ENCODE measurements around the gene ABCC8.

ABCC8 gene

DNA sequence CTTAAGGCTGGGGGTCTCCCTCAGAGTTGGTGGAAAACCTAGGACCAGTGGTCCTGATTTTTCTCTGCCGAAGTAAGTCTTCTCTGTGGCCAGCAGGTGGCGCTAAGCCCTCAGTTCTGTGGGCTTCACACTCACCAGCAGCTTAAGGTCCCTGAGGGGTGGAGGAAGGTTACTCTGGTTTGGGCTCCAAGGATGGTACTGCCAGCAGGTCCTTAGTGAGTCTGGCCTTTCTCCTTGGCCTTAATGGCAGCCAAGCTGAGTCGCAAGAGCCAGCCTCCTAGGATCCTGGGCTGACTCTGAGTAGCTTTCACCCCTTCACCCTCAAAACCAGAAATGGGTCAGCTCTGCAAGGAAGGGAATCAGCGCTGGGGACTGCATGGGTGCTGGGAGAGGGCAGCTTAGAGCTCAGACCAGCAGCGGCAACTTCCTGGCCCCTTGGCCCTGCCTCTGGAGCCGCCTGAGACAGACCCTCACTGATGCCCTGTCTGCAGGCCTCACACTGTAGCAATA lies 92.6 kb downstream of the ABCC8 start:
- DNase-seq = peak; percentile 35

DNA sequence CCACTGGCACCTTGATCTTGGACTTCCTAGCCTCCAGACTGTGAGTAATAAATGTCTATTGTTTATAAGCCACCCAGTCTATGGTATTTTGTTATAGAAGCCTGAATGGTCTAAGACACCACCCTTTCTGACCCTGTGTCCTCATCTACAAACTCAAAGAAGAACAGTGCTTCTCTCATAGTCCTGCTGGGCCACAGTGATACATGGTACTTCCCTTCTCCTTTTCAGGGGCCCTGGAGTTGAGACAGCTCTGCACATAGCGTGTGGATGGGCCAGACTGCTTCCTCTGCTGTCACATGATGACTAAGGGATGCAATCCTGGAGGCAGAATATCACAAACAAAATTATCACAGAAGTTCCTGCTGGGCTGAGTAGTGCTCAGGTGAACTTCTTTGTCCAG lies 93.2 kb downstream of the ABCC8 start:
- no peak for DNase-seq

DNA sequence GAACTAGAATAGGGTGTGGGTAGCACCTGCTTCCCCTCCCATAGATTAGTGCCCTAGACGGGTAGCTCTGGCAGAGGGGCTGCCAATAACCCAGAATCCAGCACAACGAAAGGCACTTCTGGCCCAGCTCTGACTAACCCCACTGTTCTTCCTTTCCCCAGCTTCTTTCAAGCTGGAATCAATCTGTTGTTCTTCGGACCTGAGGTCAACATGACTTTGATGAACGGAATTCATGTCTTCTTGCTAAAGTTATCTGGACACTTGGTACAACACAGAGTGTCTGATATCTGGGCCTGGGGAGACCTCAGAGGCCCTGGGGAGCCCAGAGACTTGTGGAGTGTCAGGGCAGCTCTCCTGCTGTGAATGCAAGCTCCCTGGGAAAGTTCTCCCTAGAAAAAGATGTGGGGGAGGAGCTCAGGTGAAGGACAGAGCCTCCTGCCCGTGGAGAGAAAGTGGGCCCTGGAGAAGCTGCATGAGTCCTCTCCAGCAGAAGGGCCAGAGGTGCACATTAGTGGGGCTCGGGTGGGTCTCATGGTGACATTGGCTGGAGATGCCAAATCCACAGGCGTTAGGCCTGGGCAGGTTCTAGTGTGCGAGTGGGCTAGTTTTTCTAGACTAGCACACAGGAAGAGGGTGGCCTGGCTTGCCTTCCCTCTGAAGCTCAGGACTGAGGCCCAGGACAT lies 94.5 kb downstream of the ABCC8 start:
- no peak for DNase-seq

DNA sequence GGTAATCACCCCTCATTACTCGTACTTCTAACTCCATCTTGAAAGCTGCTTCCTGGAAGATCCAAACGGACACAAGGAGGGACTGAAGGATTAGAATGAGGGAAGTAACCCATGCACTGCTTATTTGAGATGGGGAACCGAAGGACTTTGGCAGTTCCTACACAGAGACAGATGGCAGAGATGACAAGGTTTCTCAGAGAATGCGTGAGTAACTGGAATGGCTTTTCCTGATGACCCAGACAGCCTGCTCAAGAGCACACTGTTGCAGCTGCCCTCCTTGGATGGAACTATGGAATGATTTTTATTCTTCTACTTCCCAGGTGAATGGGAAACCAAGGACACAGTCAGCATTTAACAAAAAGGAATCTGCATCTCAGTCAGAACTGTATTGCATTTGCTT lies 95.5 kb downstream of the ABCC8 start:
- DNase-seq = no peak

DNA sequence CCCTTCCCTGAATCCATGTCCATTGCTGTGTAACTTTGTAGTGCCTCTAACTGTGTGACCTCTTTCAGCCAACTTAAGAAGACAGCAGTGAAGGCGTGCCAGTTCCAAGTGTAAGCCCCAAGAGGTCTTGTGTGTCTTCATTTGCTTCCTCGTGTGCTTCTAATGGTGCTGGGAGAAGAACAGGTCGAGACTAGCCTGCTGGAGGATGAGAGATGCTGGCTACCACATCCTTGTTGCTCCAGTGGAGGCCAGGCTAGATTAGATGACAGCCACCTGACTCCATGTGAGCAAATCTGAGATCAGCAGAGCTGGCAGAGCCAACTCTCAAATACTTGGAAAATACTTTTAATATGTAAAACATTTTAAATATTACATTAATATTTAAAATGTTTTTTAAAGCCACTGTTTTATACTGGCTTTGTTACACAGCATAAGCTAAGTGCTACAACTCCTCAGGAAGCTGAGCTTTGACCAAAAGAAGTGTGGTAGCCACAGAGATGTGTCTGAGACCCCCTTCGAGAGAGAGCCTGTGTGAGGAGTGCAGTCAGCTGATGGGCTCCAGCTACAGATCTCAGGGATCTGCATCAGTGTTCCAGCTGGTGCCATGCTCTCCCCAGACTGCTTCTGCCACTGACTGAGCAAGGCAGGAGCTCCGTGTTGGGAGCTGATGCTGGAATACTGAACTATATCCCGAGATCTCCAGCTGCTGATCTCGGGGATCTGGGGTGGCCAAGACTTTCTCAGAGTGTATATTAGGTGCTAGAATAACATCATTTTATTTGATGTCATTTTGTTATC lies 97.1 kb downstream of the ABCC8 start:
- DNase-seq = no peak

DNA sequence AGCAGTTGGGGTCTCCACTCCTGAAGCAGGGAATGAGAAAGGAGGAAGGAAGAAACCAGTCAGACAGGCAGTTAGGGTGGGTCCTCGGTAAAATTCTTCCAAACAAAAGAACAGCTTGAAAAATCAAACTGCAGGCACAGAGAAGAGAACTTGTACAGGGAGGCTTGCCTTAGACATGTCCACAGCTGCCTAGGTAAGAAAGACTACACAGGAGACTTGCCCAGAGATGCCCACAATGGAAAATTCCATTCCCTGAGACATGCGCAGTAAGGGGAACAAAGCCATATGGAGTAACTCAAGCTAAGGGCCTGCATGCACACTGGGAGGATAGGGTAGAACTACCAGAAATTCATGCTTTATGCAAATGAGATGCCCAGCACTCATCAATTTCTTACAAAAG lies 98.0 kb downstream of the ABCC8 start:
- DNase-seq = no peak

DNA sequence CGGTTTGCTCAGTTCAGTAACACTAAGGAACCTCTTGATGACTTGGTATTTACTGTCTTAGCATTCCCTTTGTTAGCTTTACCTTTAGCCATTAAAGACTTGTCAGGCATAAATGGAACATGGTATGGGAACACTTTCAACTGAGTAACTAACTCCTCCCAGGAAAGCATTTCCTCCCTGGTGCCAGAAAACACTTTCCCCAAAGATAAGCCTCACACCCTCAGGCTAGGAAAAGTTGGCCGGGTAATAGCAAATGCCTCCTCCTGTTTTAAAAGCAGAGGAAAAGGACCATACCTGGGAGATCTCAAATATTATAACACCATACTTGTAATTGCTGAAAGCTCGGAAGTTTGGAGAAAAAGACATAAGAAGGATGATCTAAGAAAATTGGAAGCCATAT lies 100.2 kb downstream of the ABCC8 start:
- DNase-seq = no peak

DNA sequence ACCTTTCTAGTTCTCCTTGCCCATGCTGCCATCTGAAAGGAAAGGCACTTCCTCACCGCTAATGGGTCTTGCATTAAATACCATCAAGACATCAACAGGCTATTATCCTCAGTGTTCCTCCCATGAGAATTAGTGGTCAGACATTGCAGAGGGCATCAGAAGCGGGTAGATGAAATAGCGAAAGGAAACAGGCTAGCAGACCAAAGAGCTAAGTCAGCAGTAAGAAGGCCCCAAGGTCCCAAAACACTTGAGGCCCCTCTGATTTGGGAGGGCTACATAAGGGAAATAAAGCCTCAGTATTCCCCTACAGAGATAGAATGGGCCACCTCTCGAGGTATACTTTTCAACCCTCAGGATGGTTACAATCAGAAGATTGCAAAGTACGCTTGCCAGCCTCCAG lies 101.1 kb downstream of the ABCC8 start:
- no peak for DNase-seq

DNA sequence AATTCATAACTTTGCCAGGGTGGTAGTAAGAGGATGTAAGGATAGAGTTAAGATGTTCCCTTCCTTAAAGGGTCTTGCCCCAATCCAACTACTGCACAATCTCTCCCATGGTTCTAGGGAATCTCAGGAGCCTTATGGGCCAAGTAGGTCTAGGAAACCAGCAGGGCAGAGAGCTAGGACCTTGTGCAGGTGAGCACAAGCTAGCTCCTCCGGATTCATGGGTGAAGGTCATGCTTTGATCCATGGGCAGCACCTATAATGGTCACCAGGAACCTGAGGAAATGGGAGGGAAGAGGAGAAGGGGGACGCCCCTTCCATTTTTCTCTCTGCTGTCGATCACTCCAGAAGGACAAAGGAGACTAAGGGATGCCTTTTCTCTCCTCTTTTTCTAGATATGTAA lies 105.0 kb downstream of the ABCC8 start:
- no peak for DNase-seq

DNA sequence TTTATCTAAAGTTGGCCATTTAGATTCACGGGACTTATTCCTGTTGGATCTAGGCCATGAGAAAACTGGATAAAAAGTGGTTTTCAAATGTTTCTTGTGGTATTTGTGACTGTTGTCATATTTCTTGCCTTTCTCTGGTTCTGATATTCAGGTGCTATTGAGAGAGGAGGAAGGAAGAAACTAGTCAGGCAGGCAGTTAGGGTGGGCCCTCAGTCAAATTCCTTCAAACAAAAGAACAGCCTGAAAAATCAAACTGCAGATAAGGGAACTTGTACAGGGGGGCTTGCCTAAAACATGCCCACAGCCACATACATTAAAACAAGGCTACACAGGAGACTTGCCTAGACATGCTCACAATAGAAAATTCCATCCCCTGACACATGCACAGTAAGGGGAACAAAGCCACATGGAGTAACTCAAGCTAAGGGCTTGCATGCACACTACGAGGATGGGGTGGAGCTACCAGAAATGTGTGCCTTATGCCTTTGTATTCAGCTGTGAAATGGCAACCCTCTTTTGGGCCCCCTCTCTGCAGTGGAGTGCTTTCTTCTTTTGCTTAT lies 106.9 kb downstream of the ABCC8 start:
- no peak for DNase-seq

DNA sequence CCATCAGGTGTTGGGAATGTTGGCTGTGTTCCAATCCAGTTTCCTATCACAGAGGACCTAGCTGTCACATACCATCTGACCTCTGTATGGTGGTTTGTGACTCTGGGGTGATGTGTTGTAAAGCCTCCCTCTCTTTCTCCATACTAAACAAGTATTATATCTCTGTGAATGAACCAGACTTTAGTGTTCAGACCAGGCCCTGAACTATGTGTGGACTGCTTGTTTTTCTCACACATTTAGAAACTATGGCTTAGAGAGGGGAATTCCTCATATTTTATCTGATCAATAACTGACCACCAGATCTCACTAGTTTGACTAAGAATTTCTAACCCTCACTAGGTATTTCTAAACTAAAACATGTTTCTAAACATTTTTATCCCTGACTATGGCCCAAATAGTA lies 107.6 kb downstream of the ABCC8 start:
- DNase-seq = no peak

DNA sequence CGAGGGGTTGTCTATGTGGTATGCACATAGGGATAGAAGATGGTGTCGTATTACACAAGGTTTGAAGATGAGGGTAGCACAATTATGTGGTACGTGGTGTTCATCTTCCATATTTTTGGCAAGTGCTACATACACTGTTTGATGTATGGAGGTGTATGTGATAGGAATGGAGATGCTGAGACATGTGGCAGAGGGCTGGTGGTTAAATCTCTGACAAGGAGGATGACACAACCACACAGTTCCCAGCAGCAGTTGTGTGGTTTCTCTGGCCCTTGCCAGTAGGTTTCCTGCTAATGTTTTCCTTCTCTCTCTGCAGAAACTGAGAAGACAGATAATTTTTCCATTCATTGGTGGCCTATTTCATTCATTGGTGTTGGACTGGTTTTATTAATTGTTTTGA lies 108.1 kb downstream of the ABCC8 start:
- no peak for DNase-seq

DNA sequence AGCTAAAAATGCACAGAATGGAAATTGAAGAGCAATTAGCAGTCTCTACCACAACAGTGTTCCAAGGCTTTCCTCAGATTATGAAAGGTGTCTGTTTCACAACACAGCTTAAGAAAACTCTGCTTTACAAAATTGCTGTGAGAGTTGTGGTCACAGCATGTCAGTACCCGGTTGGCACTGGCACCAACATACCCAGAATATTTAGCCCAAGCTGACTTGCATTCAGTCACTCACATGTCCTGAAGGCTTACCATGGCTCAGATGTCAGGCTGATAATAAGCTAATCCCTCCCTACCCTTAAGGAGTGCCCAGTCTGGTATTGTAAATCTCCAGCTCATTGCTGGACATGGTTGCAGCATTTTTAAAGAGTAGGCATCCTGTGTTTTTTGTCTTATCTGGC lies 110.2 kb downstream of the ABCC8 start:
- DNase-seq = no peak

DNA sequence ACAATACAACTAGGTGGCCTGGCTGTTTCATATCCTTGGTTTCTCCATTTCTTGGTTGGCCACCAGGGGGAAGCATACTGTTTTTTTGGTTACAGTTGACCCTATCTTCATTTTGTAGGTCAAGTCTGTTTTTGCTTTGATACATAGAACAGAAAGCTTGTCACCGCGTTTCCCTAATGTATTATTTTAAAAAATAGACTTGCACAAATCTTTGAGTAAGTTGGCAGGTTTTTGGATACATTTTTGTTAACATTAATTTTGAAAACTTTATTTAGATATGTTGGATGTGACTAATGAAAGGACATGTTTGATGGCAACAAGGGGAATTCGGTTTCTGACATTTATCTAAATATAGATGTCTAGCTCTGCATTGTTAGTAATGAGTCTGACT lies 122.0 kb downstream of the ABCC8 start:
- DNase-seq = no peak

DNA sequence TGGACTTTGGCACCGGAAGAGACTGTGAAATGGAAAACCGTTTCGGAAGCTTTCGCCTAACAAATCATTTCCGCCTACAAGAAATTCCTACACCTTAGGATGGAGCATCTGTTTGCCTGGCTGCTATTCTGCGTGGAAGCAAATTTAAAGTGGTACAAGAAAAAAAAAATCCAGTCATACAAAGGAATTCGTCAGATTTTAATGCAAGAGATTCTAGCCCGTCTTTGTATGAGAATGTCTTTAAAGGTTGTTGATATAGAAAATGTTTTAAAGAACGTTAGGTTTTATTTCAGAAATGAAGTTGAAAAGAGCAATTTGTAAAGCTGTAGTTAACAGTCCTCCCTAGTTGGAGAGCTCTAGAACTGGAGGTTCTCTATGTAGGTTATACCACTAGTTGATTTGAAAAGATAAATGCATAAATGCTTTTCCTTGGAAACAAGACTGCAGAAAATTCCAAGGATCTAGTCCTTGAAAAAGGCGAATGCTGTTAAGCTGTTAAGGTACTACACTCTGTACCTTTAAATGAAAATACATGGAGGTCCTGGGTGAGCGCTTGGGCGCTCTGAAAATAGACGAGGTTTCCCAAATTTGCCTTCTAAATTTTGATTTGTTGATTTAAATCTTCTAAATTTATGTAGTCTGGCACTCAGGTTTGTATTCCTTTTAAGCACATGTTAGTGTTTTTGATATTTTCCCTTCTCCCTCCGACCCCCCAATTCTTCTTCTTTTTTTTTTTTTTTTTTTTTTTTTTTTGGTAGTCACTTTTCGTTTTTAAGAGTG lies 122.6 kb downstream of the ABCC8 start:
- no peak for DNase-seq

DNA sequence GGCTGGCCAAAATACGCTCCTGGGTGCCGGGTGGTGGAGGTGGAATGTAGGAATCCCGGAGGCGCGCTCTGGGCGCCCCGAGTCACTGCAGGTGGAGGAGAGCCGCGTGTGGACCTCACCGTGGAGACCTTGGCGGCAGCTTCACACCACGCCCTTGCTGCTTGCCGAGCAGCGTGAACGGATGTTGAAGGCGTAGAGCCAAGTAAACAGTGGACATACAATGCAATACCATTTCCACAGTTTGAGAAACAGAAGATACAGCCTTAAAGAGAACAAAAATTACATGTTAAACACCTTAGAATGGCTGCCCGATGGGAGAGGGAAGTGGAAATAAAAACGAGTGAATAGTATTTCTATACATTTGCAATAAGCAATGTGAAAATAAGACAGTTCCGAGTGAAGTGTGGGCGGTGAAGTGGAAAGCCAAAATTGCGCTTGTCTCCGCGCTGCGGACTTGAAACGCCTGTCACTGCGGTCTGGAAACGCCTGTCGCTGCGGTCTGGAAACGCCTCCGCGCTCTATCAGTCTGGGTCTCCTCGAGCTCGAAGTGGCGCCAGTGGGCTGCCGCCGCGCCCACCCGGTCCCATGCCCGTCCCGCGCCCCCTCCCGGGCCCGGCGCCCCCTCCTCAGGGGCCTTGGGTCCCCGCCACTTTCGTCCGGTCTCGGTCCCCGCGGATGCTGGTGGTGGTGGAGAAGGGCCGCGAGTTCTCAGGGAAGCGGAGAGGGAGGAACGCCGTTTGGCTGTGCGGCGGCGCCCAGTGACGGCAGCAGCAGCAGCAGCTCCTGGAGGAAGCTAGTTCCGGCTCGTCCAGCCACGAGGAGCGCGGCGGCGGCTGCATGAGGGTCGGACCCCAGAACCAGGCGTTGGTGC lies 123.5 kb downstream of the ABCC8 start:
- DNase-seq = no peak

DNA sequence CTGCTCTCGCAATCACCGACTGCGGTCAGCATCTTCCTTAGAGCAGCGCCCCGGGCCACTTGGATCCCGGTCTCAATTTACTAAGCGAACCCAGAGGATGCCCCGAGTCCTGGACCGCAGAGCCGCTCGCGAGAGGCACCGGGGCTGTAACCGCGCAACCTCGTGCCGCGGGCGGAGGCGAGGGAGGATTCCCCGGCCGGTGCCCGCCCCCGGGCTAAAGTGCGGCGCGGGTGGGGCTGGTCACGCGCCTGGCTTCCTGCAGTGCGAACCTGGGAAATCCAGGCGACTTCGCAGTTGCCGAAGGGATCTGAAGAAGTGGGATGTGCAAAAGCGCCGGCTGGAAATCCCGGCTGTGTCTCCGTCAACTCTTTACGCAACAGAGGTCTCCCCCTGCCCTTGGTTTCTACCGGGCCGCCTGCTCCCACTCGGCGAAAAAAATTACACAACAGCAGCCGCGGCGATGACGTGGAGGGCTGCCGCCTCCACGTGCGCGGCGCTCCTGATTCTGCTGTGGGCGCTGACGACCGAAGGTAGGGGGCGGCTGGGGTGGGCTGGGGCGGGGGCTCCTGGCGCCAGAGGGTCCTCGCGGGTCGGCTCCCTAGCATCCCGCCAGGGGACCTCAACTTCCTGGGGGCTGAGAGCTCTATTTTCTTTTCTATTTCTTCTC lies 125.0 kb downstream of the ABCC8 start, which contains the start of gene NCR3LG1:
TSS of gene NCR3LG1 (plus strand) at position 291 of the 667 bp plus-strand sequence. CDS start at position 461, 170 bp downstream.
- no peak for DNase-seq

DNA sequence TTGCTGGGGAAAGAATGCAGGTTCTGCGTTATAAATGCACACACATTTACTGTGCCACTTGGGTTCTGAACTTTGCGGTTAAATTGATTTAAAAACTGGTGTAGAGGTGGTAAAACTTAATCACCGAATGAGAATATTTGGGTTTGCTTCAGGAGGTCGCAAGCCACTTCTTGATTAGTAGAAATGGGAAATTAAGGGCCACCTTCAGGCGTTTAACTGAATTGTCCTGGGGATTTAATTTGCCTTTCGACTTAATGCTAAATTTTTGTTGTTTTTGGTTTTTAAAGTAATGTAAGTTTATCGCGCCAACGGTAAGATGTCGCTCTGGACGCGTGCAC lies 125.5 kb downstream of the ABCC8 start:
- no peak for DNase-seq

DNA sequence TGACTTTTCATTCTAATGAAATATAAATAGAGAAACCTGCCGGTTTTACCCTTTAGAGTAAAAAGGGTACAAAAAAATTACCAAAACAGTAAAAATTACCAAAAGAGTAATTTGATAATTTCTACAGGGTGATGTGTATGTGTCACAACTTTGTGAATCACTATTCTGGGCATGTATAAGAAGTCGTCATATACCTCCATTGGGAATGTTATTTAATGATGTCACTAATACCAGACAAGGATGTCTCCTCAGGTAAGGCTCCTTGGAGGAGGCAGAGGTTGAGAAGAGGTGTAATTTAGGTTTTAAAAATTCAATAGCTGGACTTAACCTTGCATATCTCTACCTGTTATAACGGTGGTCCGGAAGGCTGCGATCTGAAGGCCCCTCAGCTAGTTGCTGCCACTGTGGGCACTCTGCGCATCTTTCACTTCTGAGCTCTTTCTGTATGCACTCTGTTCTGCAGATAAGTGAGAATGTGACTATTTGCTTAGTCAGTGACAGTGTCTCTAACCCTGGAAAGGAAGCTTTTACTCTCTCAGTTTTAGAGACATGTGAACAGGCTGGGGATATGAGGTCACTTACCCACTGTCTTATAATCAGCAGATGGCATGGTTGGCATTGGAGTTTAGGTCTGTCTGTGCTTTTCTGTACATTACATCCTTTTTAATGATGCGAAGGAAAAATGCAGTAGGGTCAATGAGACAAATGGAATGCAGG lies 126.0 kb downstream of the ABCC8 start:
- no peak for DNase-seq

DNA sequence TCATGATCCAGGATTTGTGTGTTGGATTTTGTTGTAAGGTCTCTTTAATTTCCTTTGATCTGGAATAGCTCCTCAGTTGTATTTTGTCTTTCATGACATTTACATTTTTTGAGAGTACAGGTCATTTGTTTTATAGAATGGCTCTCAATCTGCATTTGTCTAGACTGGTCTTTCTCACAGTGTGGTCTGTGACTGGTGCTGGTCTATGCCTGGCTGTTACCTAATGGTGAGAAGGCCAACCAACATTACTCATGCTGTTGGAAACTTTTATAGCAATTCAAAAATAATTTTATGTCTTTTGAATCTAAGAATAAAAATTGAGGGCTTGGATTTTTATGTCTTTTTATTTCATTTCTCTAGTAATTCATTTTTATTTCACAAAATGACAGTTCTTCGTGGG lies 129.0 kb downstream of the ABCC8 start:
- no peak for DNase-seq

DNA sequence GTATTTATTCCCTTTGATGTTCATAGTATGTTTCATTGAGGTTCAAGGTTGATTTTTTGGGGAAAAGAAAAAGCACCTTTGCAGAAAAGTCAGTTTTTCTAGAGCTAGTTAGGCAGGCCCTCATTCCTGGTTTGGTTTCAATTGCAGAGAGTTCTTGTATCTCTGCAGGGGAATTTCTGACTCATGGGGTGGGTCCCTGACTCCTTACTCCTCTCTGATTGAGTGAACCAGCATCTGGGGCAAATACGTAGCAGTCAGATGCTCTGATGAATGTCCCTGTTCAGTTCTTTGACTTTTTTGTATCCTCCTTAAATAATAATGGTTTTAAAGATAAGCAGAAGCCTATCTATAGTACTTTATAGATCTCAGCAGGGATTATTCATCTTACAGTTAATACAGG lies 132.7 kb downstream of the ABCC8 start:
- DNase-seq = no peak
